Activated CD4-positive, alpha-beta T cell treated with anti-CD3 and anti-CD28 coated beads, Interleukin-10, Interleukin-2, amounts not matched to agents 100 ng/mL and 50 ng/mL, durations not matched to agents 16 hours and 8 hours (primary cell): ENCODE results near the gene DSCAML1.

Experiments
- DNase-seq: peaks from one replicate; pipeline ENCODE4 v3.0.0-alpha.2; 2020

DSCAML1 gene

GRCh38 chr11:117387992-117388755, 408.8 kb downstream of the DSCAML1 start:
- no peak for DNase-seq

GRCh38 chr11:117385906-117386305, 411.1 kb downstream of the DSCAML1 start:
- no peak for DNase-seq

- DNase-seq = no peak
Observed at GRCh38 chr11:117385471-117385870, 411.5 kb downstream of the DSCAML1 start.

- no peak for DNase-seq
Observed at GRCh38 chr11:117384045-117384444, 413.0 kb downstream of the DSCAML1 start.

- DNase-seq = no peak
Observed at GRCh38 chr11:117382746-117383145, 414.3 kb downstream of the DSCAML1 start.

GRCh38 chr11:117381481-117382387, 415.3 kb downstream of the DSCAML1 start:
- DNase-seq = no peak

GRCh38 chr11:117380676-117381075, 416.3 kb downstream of the DSCAML1 start:
- DNase-seq = no peak

GRCh38 chr11:117378976-117379865, 417.8 kb downstream of the DSCAML1 start:
- no peak for DNase-seq
